ENCODE results near the gene SENP3. TPM values are rescaled to one million over a fixed set of nuclear protein-coding genes. Genes with fewer than 3 reads are reported as not detected.

Gene SENP3
- total RNA-seq, 1 donor from 2014 or later = 55.8 TPM

GRCh38 chr17:7575959-7576358 lies 14.2 kb downstream of the SENP3 start:
- Mint-ChIP-seq H3K4me3 (no peak overlapping the region), H3K4me1 (peaks cover 80% of the 10 kb centered on the region), H3K9me3 (no peaks in the 10 kb centered on the region), H3K36me3 (ENCODE audit: low read depth) (peaks cover 84% of the 10 kb centered on the region), H3K27me3 (no peaks in the 10 kb centered on the region), H3K27ac (peak overlapping the region; percentile 41)
- intact Hi-C loops (cut with micrococcal nuclease) = no loop called here
- ChIA-PET CTCF (interaction anchor here (1.3 kb wide), 1 partner anchor 13 kb away, joined by 4 read pairs; no protein-coding TSS in a partner anchor), POLR2A (interaction anchor here (0.6 to 7.9 kb wide), 4 partner anchors 8 to 136 kb away, joined by 3 to 131 read pairs (median 34); partner anchors contain the start of genes MPDU1, TP53 and WRAP53)
- no peak for ATAC-seq (ENCODE audit: low read depth)
- DNase-seq = no peak
- no peak for TF ChIP-seq CTCF (IDR thresholded peaks at IDR 0.05)

- DNase-seq (no peak), ATAC-seq (ENCODE audit: low read depth) (no peak)
- ChIA-PET POLR2A (interaction anchor here (0.5 to 7.9 kb wide), 7 partner anchors 8 to 322 kb away, joined by 3 to 131 read pairs (median 7); partner anchors contain the start of genes MPDU1, POLR2A, TP53 and WRAP53), CTCF (interaction anchor here (1.3 kb wide), 1 partner anchor 13 kb away, joined by 4 read pairs; no protein-coding TSS in a partner anchor)
- Mint-ChIP-seq H3K9me3 (no peaks in the 10 kb centered on the region), H3K4me3 (no peak overlapping the region), H3K27me3 (no peaks in the 10 kb centered on the region), H3K36me3 (ENCODE audit: low read depth) (peaks cover 84% of the 10 kb centered on the region), H3K27ac (peak overlapping the region; percentile 20), H3K4me1 (peaks cover 82% of the 10 kb centered on the region)
- intact Hi-C loops (cut with micrococcal nuclease) = no loop called here
- no peak for TF ChIP-seq CTCF (IDR thresholded peaks at IDR 0.05)
These were observed 14.8 kb downstream of the SENP3 start for GRCh38 chr17:7576432-7576937.

GRCh38 chr17:7577327-7578199 lies 15.8 kb downstream of the SENP3 start:
- no peak for DNase-seq
- H3K9me3 Mint-ChIP-seq = no peaks in the 10 kb centered on the region
- no peaks in the 10 kb centered on the region for H3K27me3 Mint-ChIP-seq
- CTCF ChIA-PET = no interaction called here
- no peak for TF ChIP-seq CTCF (IDR thresholded peaks at IDR 0.05)
- peaks cover 77% of the 10 kb centered on the region for H3K36me3 Mint-ChIP-seq (ENCODE audit: low read depth)
- peak overlapping the region; percentile 89 for H3K27ac Mint-ChIP-seq
- H3K4me1 Mint-ChIP-seq = peaks cover 84% of the 10 kb centered on the region
- POLR2A ChIA-PET = interaction anchor here (0.7 to 6.8 kb wide), 4 partner anchors 8 to 110 kb away, joined by 3 to 57 read pairs (median 3); partner anchors contain the start of genes POLR2A, TP53 and WRAP53
- H3K4me3 Mint-ChIP-seq = no peak overlapping the region
- intact Hi-C loops (cut with micrococcal nuclease) = no loop called here
- no peak for ATAC-seq (ENCODE audit: low read depth)

- ATAC-seq (ENCODE audit: low read depth) (peak; percentile 75), DNase-seq (peak; percentile 61)
- intact Hi-C loops (cut with micrococcal nuclease) = no loop called here
- TF ChIP-seq CTCF (IDR thresholded peaks at IDR 0.05) = no peak
- Mint-ChIP-seq H3K36me3 (ENCODE audit: low read depth) (peaks cover 73% of the 10 kb centered on the region), H3K4me3 (peak within 1 kb of the TSS; percentile 25), H3K4me1 (peaks cover 90% of the 10 kb centered on the region), H3K9me3 (no peaks in the 10 kb centered on the region), H3K27ac (peak within 1 kb of the TSS; percentile 89), H3K27me3 (no peaks in the 10 kb centered on the region)
- POLR2A ChIA-PET = interaction anchor here (0.6 to 3.1 kb wide), 23 partner anchors 8 to 798 kb away, joined by 3 to 36 read pairs (median 5); partner anchors contain the start of genes ACAP1, FXR2, PHF23 and POLR2A
- CTCF ChIA-PET = interaction anchor here (3.5 kb wide), 1 partner anchor 10 kb away, joined by 22 read pairs; the partner anchor contains the start of gene SOX15
These were observed 17.5 kb downstream of the SENP3 start, which contains the start of gene CD68 for GRCh38 chr17:7579001-7579833. Gene CD68 (plus strand): TSS chr17:7579638. CDS start chr17:7579678, 40 bp downstream.

All from activated B cell treated with CpG ODN at 0.5 μM for 24 hours (primary cell).